ENCODE measurements around the gene SRSF3. TPM values are rescaled to one million over a fixed set of nuclear protein-coding genes. Genes with fewer than 3 reads are reported as not detected.
A peak's percentile ranks its signal among the peaks of the same experiment; 100 is the strongest.

SRSF3 gene
- total RNA-seq, 1 experiment from 2014 or later = 954 TPM

DNA sequence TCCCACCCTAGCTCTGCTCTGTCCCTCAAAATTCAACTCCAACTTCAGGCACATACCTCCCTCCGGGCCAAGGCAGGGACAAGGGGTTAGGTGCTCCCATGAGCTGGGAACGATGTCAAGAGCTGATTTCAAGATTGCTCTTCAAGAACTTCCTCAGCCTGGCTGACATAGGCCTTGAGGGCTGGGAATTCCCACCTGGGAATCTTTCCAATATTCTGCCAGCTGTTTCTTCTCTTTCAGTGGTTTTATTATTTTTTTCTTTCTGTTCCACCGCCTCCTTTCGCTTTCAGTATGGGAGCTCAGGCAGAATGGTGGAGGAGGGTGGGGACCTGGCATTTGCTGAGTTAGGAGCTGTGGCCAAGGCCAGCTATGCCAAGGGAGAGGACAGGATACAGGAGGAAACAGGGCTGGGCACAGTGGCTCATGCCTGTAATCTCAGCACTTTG lies 33.7 kb downstream of the SRSF3 start:
- Histone ChIP-seq H3K56ac (ENCODE audit: insufficient read length, low read depth, low read length) (no peak overlapping the region), H3K9me3 (ENCODE audit: control insufficient read depth, low read depth, low read length) (no peaks in the 10 kb centered on the region), H3K4me1 (ENCODE audit: insufficient read depth, low read length) (no peaks in the 10 kb centered on the region), H4K20me1 (ENCODE audit: control insufficient read depth, insufficient read depth, insufficient read length) (no peaks in the 10 kb centered on the region), H2AFZ (ENCODE audit: low read length) (no peak overlapping the region), H3K4me2 (ENCODE audit: insufficient read depth, insufficient read length, low read length) (no peak overlapping the region), H2BK120ac (ENCODE audit: low read depth, low read length, poor library complexity, severe bottlenecking) (no peak overlapping the region), H2BK15ac (ENCODE audit: low read depth, low read length) (no peak overlapping the region), H4K91ac (ENCODE audit: insufficient read length, low read depth, low read length) (no peak overlapping the region), H3K9ac (ENCODE audit: extremely low read depth, insufficient read length, low read length) (no peak overlapping the region), H2BK12ac (ENCODE audit: insufficient read length, low read depth, low read length) (no peak overlapping the region), H4K5ac (ENCODE audit: insufficient read length, low read depth, low read length) (no peak overlapping the region), H3K27ac (ENCODE audit: insufficient read length, low read depth, low read length) (no peak overlapping the region), H3K23me2 (ENCODE audit: insufficient read length, low read depth, low read length, poor library complexity, severe bottlenecking) (no peaks in the 10 kb centered on the region), H3K23ac (ENCODE audit: insufficient read length, low read depth, low read length) (no peak overlapping the region), H2AK5ac (ENCODE audit: insufficient read length, low read length) (no peak overlapping the region), H3T11ph (ENCODE audit: low read length) (no peak overlapping the region), H3K18ac (ENCODE audit: insufficient read length, low read depth, low read length) (no peak overlapping the region), H4K8ac (replicated peaks; ENCODE audit: insufficient read length, low read depth, low read length) (no peak overlapping the region), H3K79me1 (ENCODE audit: insufficient read depth, low read depth, low read length, poor library complexity, severe bottlenecking) (no peaks in the 10 kb centered on the region), H2BK5ac (ENCODE audit: insufficient read length, low read length) (no peak overlapping the region), H3K14ac (ENCODE audit: insufficient read depth, low read length) (no peak overlapping the region), H2BK20ac (ENCODE audit: low read depth, low read length, poor library complexity, severe bottlenecking) (no peak overlapping the region), H3K4ac (ENCODE audit: low read depth, low read length) (no peak overlapping the region), H3K79me2 (ENCODE audit: insufficient read depth, low read length) (no peaks in the 10 kb centered on the region), H3K27me3 (ENCODE audit: insufficient read depth, low read length) (no peaks in the 10 kb centered on the region)
- Mint-ChIP-seq H3K27ac (0 out of 7 replicates have a peak overlapping the region, but pooled peaks of 1 of the 3 experiments have one; percentile 44), H3K4me1 (peaks cover 2 to 6% of the 10 kb centered on the region in 2 experiments), H3K9me3 (no peaks in the 10 kb centered on the region), H3K27me3 (ENCODE audit: low read depth) (peaks cover 7% of the 10 kb centered on the region), H3K4me3 (no peak overlapping the region), H3K36me3 (ENCODE audit: insufficient read depth in 1 of 3, low read depth in 3 of 3) (no peaks in the 10 kb centered on the region)
- TF ChIP-seq, protein P1, sequence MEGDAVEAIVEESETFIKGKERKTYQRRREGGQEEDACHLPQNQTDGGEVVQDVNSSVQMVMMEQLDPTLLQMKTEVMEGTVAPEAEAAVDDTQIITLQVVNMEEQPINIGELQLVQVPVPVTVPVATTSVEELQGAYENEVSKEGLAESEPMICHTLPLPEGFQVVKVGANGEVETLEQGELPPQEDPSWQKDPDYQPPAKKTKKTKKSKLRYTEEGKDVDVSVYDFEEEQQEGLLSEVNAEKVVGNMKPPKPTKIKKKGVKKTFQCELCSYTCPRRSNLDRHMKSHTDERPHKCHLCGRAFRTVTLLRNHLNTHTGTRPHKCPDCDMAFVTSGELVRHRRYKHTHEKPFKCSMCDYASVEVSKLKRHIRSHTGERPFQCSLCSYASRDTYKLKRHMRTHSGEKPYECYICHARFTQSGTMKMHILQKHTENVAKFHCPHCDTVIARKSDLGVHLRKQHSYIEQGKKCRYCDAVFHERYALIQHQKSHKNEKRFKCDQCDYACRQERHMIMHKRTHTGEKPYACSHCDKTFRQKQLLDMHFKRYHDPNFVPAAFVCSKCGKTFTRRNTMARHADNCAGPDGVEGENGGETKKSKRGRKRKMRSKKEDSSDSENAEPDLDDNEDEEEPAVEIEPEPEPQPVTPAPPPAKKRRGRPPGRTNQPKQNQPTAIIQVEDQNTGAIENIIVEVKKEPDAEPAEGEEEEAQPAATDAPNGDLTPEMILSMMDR (conservative IDR thresholded peaks at IDR 0.05) = no peak
- DNase-seq = no peak
- WGBS (ENCODE audit: extremely low coverage, insufficient read length, low lambda C conversion rate) = no CpG with 5 or more reads among the region's 4 CpGs
